Endothelial cell (in vitro differentiated cells): ENCODE measurements around the gene GREB1. TPM values are rescaled to one million over a fixed set of nuclear protein-coding genes. Genes with fewer than 3 reads are reported as not detected.

ENCODE experiments used
- DNase-seq: peaks from one replicate; pipeline ENCODE4 v3.0.0; 2021; ENCODE audit warnings: low spot score
- H3K27ac Mint-ChIP-seq: one replicate; pipeline ENCODE4 v1.8.0; 2021; ENCODE audit warnings: mixed read lengths, inconsistent platforms; ENCODE audit not compliant: unreplicated experiment
- H3K27me3 Mint-ChIP-seq: one replicate; pipeline ENCODE4 v1.8.0; 2021; ENCODE audit warnings: mild to moderate bottlenecking, moderate library complexity, mixed read lengths, inconsistent platforms; ENCODE audit not compliant: unreplicated experiment
- H3K36me3 Mint-ChIP-seq: one replicate; pipeline ENCODE4 v1.8.0; 2021; ENCODE audit warnings: mild to moderate bottlenecking, low read depth, mixed read lengths, inconsistent platforms; ENCODE audit not compliant: unreplicated experiment
- H3K4me1 Mint-ChIP-seq: one replicate; pipeline ENCODE4 v1.8.0; 2021; ENCODE audit warnings: mild to moderate bottlenecking, mixed read lengths, inconsistent platforms; ENCODE audit not compliant: unreplicated experiment
- H3K4me3 Mint-ChIP-seq: one replicate; pipeline ENCODE4 v1.8.0; 2021; ENCODE audit warnings: mild to moderate bottlenecking, mixed read lengths, inconsistent platforms; ENCODE audit not compliant: unreplicated experiment
- H3K9me3 Mint-ChIP-seq: one replicate; pipeline ENCODE4 v1.8.0; 2021; ENCODE audit warnings: mixed read lengths, inconsistent platforms; ENCODE audit not compliant: unreplicated experiment
- total RNA-seq: library from RNA; stranded (reverse); fragmentation: NEBNext Ultra II Directional; extraction: Animal tissue kit (Norgen Biotek cat#: 25700); gene quantifications from one replicate; pipeline ENCODE4 v1.2.1, GENCODE V29; 2021; ENCODE audit not compliant: unreplicated experiment
- TF ChIP-seq, protein P1 (sequence below): fragments of 200-600 bp; sonication (generic); IDR thresholded peaks from one replicate; pipeline ENCODE4 v1.5.0; 2021; ENCODE audit warnings: antibody characterized with exemption; ENCODE audit not compliant: unreplicated experiment

GREB1 gene
- total RNA-seq, 1 donor from 2014 or later = 35.9 TPM

DNA sequence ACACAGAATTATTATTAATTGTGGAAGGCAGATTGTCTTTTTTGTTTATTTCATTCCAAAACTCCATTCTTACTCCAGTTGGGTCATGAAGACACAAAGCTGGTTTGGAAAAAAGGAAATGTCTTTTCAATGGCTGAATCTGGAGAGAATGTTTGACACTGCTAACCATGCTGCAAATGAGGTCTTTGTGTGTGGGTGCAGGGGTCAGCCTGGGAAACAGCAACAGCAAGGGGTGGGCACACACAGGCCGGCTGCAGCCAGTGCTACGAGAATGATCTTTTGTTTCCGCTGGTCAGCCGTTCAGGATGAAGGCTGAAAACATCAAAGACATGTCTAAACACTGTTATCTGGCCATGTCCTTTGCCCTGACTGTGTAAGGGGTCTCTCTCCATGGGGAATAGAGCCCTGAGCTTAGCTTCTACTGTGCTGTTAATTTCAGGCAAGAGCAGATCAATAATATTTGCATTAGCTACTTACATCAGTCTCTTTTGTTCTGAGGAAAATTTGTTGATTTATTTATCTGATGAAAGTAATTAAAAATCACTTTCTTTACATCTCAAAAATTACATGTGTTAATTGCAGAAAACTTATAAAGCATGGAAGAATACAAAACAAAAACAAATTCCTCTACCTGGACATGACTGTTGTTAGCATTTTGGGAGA is 34.6 kb upstream of the GREB1 start:
- H3K9me3 Mint-ChIP-seq = no peaks in the 10 kb centered on the region
- H3K4me1 Mint-ChIP-seq = peaks cover 18% of the 10 kb centered on the region
- H3K36me3 Mint-ChIP-seq = peaks cover 4% of the 10 kb centered on the region
- no peak overlapping the region for H3K4me3 Mint-ChIP-seq
- DNase-seq = no peak
- TF ChIP-seq, protein P1, sequence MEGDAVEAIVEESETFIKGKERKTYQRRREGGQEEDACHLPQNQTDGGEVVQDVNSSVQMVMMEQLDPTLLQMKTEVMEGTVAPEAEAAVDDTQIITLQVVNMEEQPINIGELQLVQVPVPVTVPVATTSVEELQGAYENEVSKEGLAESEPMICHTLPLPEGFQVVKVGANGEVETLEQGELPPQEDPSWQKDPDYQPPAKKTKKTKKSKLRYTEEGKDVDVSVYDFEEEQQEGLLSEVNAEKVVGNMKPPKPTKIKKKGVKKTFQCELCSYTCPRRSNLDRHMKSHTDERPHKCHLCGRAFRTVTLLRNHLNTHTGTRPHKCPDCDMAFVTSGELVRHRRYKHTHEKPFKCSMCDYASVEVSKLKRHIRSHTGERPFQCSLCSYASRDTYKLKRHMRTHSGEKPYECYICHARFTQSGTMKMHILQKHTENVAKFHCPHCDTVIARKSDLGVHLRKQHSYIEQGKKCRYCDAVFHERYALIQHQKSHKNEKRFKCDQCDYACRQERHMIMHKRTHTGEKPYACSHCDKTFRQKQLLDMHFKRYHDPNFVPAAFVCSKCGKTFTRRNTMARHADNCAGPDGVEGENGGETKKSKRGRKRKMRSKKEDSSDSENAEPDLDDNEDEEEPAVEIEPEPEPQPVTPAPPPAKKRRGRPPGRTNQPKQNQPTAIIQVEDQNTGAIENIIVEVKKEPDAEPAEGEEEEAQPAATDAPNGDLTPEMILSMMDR = no peak
- H3K27me3 Mint-ChIP-seq = no peaks in the 10 kb centered on the region
- peak overlapping the region; percentile 10 for H3K27ac Mint-ChIP-seq

DNA sequence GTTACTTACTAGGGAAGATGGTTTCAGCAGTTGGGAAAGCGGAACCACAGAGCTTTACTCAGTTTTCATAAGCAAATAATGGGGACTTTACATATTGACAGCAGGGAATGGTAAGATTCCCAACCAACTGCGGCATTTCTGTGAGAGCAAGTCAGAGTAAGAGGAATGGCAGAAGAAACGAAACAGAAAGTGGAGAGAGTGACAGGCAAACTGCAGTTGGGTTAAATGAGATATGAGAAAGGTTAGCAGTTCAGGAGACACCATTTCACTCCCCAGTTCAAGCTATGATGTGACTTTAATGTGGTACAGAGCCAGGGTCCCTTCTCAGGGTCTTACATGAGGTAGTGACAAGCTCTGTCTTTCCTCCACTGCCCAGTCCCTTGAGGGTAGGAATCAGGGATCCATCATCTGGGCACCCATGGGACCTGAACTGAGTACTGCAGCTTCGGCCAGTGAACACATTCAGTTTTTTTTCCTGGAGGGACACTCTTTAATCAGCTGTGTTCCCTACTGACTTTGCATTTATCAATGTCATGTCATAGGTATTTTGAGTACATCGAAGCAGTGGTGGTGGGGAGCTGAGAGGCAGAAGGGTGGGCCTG is 33.0 kb upstream of the GREB1 start:
- Mint-ChIP-seq H3K27me3 (no peaks in the 10 kb centered on the region), H3K9me3 (no peaks in the 10 kb centered on the region), H3K4me1 (peaks cover 16% of the 10 kb centered on the region), H3K27ac (no peak overlapping the region), H3K36me3 (peaks cover 4% of the 10 kb centered on the region), H3K4me3 (no peak overlapping the region)
- no peak for DNase-seq
- TF ChIP-seq, protein P1 = no peak

DNA sequence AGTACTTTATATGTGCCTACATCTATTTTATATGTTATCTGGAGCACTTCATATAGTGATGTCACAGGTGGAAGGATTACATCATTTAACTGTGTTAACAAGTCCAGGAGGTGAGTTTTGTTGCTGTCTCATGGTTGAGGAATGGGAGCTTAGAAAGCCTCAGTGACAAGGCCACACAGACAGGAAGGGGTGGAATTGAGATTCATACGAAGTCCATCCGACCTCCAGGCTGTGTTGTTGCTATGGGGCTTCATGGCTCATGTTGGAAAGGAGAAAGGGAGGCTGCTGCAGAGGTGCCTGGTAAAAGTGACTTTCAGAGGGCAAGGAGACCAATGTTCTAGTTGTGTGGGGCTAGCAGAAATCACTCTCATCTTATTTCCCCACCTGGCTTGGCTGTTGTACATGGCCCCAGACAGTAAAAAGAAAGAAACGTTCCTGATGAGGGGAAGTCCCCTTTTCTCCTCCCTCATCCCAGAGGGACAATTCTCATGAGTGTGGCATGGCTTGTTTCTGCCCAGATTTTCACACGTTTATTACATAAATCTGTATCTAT is 31.0 kb upstream of the GREB1 start:
- no peak overlapping the region for H3K4me3 Mint-ChIP-seq
- H3K9me3 Mint-ChIP-seq = no peaks in the 10 kb centered on the region
- peak overlapping the region; percentile 52 for H3K27ac Mint-ChIP-seq
- peaks cover 13% of the 10 kb centered on the region for H3K4me1 Mint-ChIP-seq
- TF ChIP-seq, protein P1 = no peak
- no peak for DNase-seq
- peaks cover 4% of the 10 kb centered on the region for H3K36me3 Mint-ChIP-seq
- H3K27me3 Mint-ChIP-seq = no peaks in the 10 kb centered on the region

DNA sequence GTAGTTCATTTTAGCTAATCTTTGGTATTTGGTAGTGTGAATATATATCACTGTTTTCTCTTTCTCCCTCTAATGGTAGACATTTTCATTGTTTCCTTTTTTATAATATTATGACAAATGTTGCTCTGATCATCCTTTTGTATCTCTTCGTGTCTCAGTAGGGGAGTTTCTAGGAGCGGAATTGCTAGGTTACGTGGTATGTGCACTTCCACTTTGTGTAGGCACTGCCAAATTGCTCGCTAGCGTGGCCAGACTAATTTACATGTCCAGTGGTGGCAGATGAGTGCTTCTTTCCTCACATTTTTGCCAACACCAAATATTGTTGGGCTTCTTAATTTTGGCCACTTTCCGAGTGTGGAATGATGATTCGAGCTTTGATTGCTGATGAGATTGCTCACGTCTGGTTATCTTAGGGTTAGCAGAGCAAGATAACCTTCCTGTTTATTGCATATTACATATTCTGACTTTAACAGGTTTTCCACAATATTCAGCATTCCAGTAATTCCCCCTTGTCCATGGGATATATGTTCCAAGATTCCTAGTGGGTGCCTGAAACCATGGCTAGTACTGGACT is 30.4 kb upstream of the GREB1 start:
- Mint-ChIP-seq H3K4me1 (peaks cover 11% of the 10 kb centered on the region), H3K27ac (no peak overlapping the region), H3K27me3 (peaks cover 2% of the 10 kb centered on the region), H3K9me3 (no peaks in the 10 kb centered on the region), H3K4me3 (no peak overlapping the region), H3K36me3 (peaks cover 4% of the 10 kb centered on the region)
- DNase-seq = no peak
- TF ChIP-seq, protein P1 = no peak
